Measurements from ENCODE around the gene SHISAL1. TPM values are rescaled to one million over a fixed set of nuclear protein-coding genes. Genes with fewer than 3 reads are reported as not detected.

The SHISAL1 gene
- total RNA-seq, 2 experiments from 2014 or later = not detected

GRCh38 chr22:44220727-44221680, 91.7 kb downstream of the SHISAL1 start:
- Mint-ChIP-seq H3K9me3 (ENCODE audit: low read depth) (no peaks in the 10 kb centered on the region), H3K36me3 (no peaks in the 10 kb centered on the region), H3K27ac (no peak overlapping the region), H3K4me1 (no peaks in the 10 kb centered on the region), H3K4me3 (no peak overlapping the region), H3K27me3 (peaks cover 12% of the 10 kb centered on the region)
- DNase-seq (peak; percentile 28), ATAC-seq (no peak)
- CTCF ChIA-PET = no interaction called here

DNA sequence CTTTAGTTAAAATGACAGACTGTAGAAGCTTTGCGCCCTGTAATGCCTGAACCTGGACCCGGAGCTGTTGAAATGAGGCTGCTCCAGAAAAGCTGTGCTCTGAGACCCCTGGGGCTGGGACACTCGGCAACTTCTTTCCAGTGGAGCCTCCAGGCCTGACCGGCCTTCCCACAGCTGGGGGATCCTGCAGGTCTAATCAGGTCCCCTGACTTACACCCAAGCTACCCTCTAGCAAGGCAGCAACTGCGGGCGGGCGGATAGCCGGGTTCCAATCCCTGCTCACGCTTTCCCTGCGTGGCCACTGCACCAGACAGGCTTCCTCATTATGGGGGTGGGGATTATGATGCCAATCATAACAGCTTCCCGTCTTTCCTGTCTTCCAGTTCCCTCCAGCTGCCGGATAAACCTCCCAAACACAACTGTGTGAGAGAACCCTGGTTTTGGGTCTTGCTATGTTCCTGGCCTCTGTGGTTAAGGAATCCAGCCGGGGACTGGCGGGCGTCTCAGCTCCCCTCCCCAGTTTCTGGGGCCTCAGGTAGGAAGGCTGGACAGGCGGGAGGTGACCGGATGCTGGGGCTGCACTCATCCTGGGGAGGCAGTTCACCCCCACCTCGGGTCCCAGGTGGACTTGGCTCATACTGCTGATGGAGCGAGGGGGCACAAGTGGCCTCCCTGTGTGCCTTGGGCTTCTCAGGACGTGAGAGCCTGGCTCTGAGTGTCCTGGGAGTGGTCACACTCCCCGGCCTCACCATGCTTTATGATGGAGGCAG, 93.5 kb downstream of the SHISAL1 start:
- ATAC-seq (no peak), DNase-seq (peak; percentile 29)
- Mint-ChIP-seq H3K4me1 (no peaks in the 10 kb centered on the region), H3K27me3 (no peaks in the 10 kb centered on the region), H3K27ac (no peak overlapping the region), H3K36me3 (no peaks in the 10 kb centered on the region), H3K4me3 (no peak overlapping the region), H3K9me3 (ENCODE audit: low read depth) (no peaks in the 10 kb centered on the region)
- CTCF ChIA-PET = no interaction called here

DNA sequence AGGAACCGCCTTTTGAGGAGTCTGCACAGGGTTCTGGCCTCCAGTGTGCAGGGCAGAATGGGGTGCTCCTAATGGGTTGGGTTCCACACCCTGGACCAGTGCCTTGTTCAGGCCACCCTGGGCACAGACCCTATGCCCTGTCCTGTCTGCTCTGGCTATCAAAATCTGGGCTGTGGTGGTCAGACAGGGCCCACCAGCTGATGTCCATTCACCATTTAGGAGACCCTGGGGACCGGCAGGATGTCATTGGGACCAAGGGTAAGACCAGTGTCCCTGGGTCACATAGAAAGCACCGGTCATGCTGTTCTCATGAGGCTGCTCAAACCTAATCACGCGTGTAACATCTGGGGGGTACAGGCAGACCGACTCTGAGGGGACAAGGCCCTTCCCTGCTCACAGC, 94.7 kb downstream of the SHISAL1 start:
- Mint-ChIP-seq H3K36me3 (no peaks in the 10 kb centered on the region), H3K27ac (no peak overlapping the region), H3K4me3 (no peak overlapping the region), H3K9me3 (ENCODE audit: low read depth) (no peaks in the 10 kb centered on the region), H3K4me1 (no peaks in the 10 kb centered on the region), H3K27me3 (no peaks in the 10 kb centered on the region)
- ATAC-seq = no peak
- no peak for DNase-seq
- CTCF ChIA-PET = no interaction called here

DNA sequence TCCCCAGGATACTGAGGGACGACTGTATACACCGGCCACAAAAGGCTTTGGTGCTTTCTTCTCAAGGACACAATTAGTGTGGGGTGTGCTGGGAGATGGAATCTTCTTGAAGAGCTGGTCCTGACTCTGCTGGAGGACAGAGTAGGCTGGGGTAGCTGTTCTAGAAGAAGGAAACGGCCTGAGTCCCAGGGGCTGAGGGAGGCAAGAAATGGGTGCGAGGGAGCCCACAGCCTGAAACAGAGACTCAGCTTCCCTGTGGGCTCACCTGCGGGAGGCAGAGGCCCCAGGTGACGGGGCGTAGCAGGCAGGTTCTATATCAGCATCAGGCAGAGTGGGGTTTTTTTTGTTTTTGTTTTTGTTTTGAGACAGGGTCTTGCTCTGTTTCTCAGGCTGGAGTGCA, 95.4 kb downstream of the SHISAL1 start:
- Mint-ChIP-seq H3K27me3 (no peaks in the 10 kb centered on the region), H3K9me3 (ENCODE audit: low read depth) (no peaks in the 10 kb centered on the region), H3K36me3 (no peaks in the 10 kb centered on the region), H3K27ac (no peak overlapping the region), H3K4me1 (no peaks in the 10 kb centered on the region), H3K4me3 (no peak overlapping the region)
- CTCF ChIA-PET = no interaction called here
- DNase-seq = no peak
- no peak for ATAC-seq

- Mint-ChIP-seq H3K27ac (no peak overlapping the region), H3K4me3 (no peak overlapping the region), H3K9me3 (ENCODE audit: low read depth) (no peaks in the 10 kb centered on the region), H3K27me3 (no peaks in the 10 kb centered on the region), H3K36me3 (no peaks in the 10 kb centered on the region), H3K4me1 (no peaks in the 10 kb centered on the region)
- no peak for DNase-seq
- CTCF ChIA-PET = no interaction called here
- ATAC-seq = no peak
These were observed 97.5 kb downstream of the SHISAL1 start for GRCh38 chr22:44215287-44215686.

DNA sequence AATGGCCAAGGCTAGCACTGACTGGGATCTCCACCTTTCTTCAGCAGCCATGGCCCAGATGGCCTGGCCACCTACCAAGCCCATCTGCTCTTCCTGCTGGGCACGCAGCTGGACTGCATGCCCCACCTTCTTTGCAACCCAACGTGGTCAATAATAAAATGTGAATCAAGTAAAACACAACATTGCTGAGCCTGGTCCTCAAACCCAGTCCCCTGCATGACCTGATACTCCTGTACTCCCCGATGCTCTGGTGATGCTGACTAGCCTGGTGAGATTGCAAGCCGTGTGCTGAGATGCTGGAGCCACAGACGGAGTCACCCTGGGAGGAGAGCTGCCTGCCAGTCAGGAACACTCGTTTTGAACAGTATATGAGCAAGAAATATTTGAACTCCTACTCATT, 98.0 kb downstream of the SHISAL1 start:
- DNase-seq (no peak), ATAC-seq (no peak)
- Mint-ChIP-seq H3K4me1 (peaks cover 4% of the 10 kb centered on the region), H3K9me3 (ENCODE audit: low read depth) (no peaks in the 10 kb centered on the region), H3K27ac (no peak overlapping the region), H3K4me3 (no peak overlapping the region), H3K36me3 (peaks cover under 1% of the 10 kb centered on the region), H3K27me3 (no peaks in the 10 kb centered on the region)
- CTCF ChIA-PET = no interaction called here

GRCh38 chr22:44214187-44214586, 98.6 kb downstream of the SHISAL1 start:
- CTCF ChIA-PET = no interaction called here
- Mint-ChIP-seq H3K4me3 (no peak overlapping the region), H3K4me1 (peaks cover 8% of the 10 kb centered on the region), H3K27me3 (no peaks in the 10 kb centered on the region), H3K9me3 (ENCODE audit: low read depth) (no peaks in the 10 kb centered on the region), H3K36me3 (peaks cover 4% of the 10 kb centered on the region), H3K27ac (no peak overlapping the region)
- DNase-seq (peak; percentile 28), ATAC-seq (no peak)

DNA sequence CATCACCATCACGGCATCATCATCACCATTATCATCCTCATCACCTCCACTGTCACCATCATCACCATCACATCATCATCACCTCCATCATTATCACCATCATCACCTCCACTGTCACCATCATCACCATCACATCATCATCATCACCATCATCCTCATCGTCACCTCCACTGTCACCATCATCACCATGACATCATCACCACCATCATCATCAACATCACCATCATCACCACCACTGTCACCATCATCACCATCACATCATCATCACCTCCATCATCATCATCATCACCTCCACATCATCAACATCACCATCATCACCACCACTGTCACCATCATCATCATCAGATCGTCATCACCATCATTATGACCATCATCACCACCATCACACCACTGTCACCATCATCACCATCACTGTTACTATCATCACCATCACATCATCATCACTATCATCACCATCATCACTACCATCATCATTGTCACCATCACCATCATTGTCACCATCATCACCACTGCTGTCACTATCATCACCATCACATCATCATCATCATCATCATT, 99.2 kb downstream of the SHISAL1 start:
- CTCF ChIA-PET = no interaction called here
- Mint-ChIP-seq H3K27ac (no peak overlapping the region), H3K9me3 (ENCODE audit: low read depth) (no peaks in the 10 kb centered on the region), H3K4me3 (no peak overlapping the region), H3K4me1 (peaks cover 12% of the 10 kb centered on the region), H3K36me3 (peaks cover 8% of the 10 kb centered on the region), H3K27me3 (no peaks in the 10 kb centered on the region)
- DNase-seq (no peak), ATAC-seq (no peak)

GRCh38 chr22:44212936-44213335, 99.8 kb downstream of the SHISAL1 start:
- no peak for ATAC-seq
- CTCF ChIA-PET = no interaction called here

GRCh38 chr22:44211946-44212930, 100.5 kb downstream of the SHISAL1 start:
- DNase-seq (peak; percentile 23), ATAC-seq (no peak)
- Mint-ChIP-seq H3K27me3 (no peaks in the 10 kb centered on the region), H3K4me1 (peaks cover 12% of the 10 kb centered on the region), H3K27ac (no peak overlapping the region), H3K9me3 (ENCODE audit: low read depth) (no peaks in the 10 kb centered on the region), H3K36me3 (peaks cover 8% of the 10 kb centered on the region), H3K4me3 (no peak overlapping the region)
- CTCF ChIA-PET = no interaction called here

More at GRCh38 chr22:44212936-44213335, 99.8 kb downstream of the SHISAL1 start:
- Mint-ChIP-seq H3K27ac (no peak overlapping the region), H3K9me3 (ENCODE audit: low read depth) (no peaks in the 10 kb centered on the region), H3K4me1 (peaks cover 12% of the 10 kb centered on the region), H3K4me3 (no peak overlapping the region), H3K36me3 (peaks cover 8% of the 10 kb centered on the region), H3K27me3 (no peaks in the 10 kb centered on the region)
- no peak for DNase-seq

GRCh38 chr22:44211256-44211945, 101.3 kb downstream of the SHISAL1 start:
- peaks cover 8% of the 10 kb centered on the region for H3K36me3 Mint-ChIP-seq

GRCh38 chr22:44210722-44211121, 102.0 kb downstream of the SHISAL1 start:
- Mint-ChIP-seq H3K4me1 (peaks cover 12% of the 10 kb centered on the region), H3K36me3 (peaks cover 8% of the 10 kb centered on the region), H3K27me3 (no peaks in the 10 kb centered on the region), H3K27ac (no peak overlapping the region), H3K9me3 (ENCODE audit: low read depth) (no peaks in the 10 kb centered on the region), H3K4me3 (no peak overlapping the region)
- CTCF ChIA-PET = no interaction called here
- no peak for DNase-seq
- no peak for ATAC-seq

More at GRCh38 chr22:44211256-44211945, 101.3 kb downstream of the SHISAL1 start:
- peak; percentile 21 for DNase-seq
- Mint-ChIP-seq H3K4me1 (peaks cover 12% of the 10 kb centered on the region), H3K27me3 (no peaks in the 10 kb centered on the region), H3K9me3 (ENCODE audit: low read depth) (no peaks in the 10 kb centered on the region), H3K4me3 (no peak overlapping the region), H3K27ac (no peak overlapping the region)
- no peak for ATAC-seq
- CTCF ChIA-PET = no interaction called here

Measured in activated CD8-positive, alpha-beta memory T cell treated with anti-CD3 and anti-CD28 coated beads, Interleukin-2, amount 10 ng/mL, durations not matched to agents 7 days and 5 days (primary cell).